ENCODE measurements around the gene FSTL5.
A peak's percentile ranks its signal among the peaks of the same experiment; 100 is the strongest.

The FSTL5 gene

GRCh38 chr4:161577579-161578301 is 586.1 kb downstream of the FSTL5 start:
- DNase-seq (ENCODE audit: low read depth) = peak; percentile 35

GRCh38 chr4:161573836-161574235 is 590.0 kb downstream of the FSTL5 start:
- DNase-seq (ENCODE audit: low read depth) = no peak

GRCh38 chr4:161564230-161564834 is 599.5 kb downstream of the FSTL5 start:
- DNase-seq (ENCODE audit: low read depth) = peak; percentile 2

- DNase-seq (ENCODE audit: low read depth) = no peak
Observed at GRCh38 chr4:161555689-161556660, 607.8 kb downstream of the FSTL5 start.

- no peak for DNase-seq (ENCODE audit: low read depth)
Observed at GRCh38 chr4:161554372-161554990, 609.3 kb downstream of the FSTL5 start.

- no peak for DNase-seq (ENCODE audit: low read depth)
Observed at GRCh38 chr4:161546902-161547301, 616.9 kb downstream of the FSTL5 start.

GRCh38 chr4:161540265-161540664 is 623.5 kb downstream of the FSTL5 start:
- no peak for DNase-seq (ENCODE audit: low read depth)

GRCh38 chr4:161538941-161539340 is 624.9 kb downstream of the FSTL5 start:
- no peak for DNase-seq (ENCODE audit: low read depth)

- DNase-seq (ENCODE audit: low read depth) = no peak
Observed at GRCh38 chr4:161530710-161531109, 633.1 kb downstream of the FSTL5 start.

GRCh38 chr4:161525121-161525520 is 638.7 kb downstream of the FSTL5 start:
- no peak for DNase-seq (ENCODE audit: low read depth)

GRCh38 chr4:161522031-161522430 is 641.8 kb downstream of the FSTL5 start:
- no peak for DNase-seq (ENCODE audit: low read depth)

- no peak for DNase-seq (ENCODE audit: low read depth)
Observed at GRCh38 chr4:161519611-161520010, 644.2 kb downstream of the FSTL5 start.

GRCh38 chr4:161517941-161518340 is 645.9 kb downstream of the FSTL5 start:
- DNase-seq (ENCODE audit: low read depth) = no peak

- no peak for DNase-seq (ENCODE audit: low read depth)
Observed at GRCh38 chr4:161505141-161505540, 658.7 kb downstream of the FSTL5 start.

GRCh38 chr4:161498155-161498554 is 665.6 kb downstream of the FSTL5 start:
- DNase-seq (ENCODE audit: low read depth) = no peak

GRCh38 chr4:161486461-161486860 is 677.3 kb downstream of the FSTL5 start:
- DNase-seq (ENCODE audit: low read depth) = no peak

GRCh38 chr4:161466316-161466715 is 697.5 kb downstream of the FSTL5 start:
- no peak for DNase-seq (ENCODE audit: low read depth)

- no peak for DNase-seq (ENCODE audit: low read depth)
Observed at GRCh38 chr4:161463436-161463835, 700.4 kb downstream of the FSTL5 start.

GRCh38 chr4:161457906-161458305 is 705.9 kb downstream of the FSTL5 start:
- no peak for DNase-seq (ENCODE audit: low read depth)

GRCh38 chr4:161457311-161457710 is 706.5 kb downstream of the FSTL5 start:
- DNase-seq (ENCODE audit: low read depth) = no peak

- no peak for DNase-seq (ENCODE audit: low read depth)
Observed at GRCh38 chr4:161454860-161455259, 708.9 kb downstream of the FSTL5 start.

- no peak for DNase-seq (ENCODE audit: low read depth)
Observed at GRCh38 chr4:161448550-161449180, 715.1 kb downstream of the FSTL5 start.
